DOHH2 (cell line): ENCODE data around the gene EPHB1.

Experiments used
- CTCF ChIP-seq: fragments of 200-600 bp; sonication (generic); IDR thresholded peaks from one replicate; pipeline ENCODE4 v1.5.1; 2014; ENCODE audit warnings: antibody characterized with exemption, mild to moderate bottlenecking, low read depth, low read length; ENCODE audit not compliant: poor library complexity, severe bottlenecking
- EZH2phosphoT487 ChIP-seq: fragments of 200-600 bp; sonication (generic); IDR thresholded peaks from 2 replicates; pipeline ENCODE4 v1.6.1; 2017; ENCODE audit warnings: borderline replicate concordance, mild to moderate bottlenecking, antibody characterized with exemption, low read length, moderate library complexity, mixed read lengths

DNA sequence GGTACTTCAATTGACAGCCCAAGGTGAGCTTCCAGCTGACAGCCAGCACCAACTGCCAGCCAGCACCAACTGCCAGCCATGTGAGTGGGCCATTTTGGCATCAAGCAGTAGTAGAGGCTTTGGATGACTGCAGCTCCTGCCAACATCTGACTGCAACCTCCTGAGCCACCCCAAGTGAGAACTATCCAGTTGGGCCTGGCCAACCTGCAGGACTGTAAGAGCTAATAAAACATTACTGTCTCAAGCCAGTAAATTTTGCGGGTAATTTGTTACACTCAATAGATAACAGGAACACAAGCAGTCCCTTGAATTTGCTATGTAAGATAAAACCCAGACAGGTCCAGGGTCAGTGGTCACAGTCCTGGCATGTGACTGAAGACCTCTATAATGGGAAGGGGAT, 29.7 kb downstream of the EPHB1 start:
- no peak for TF ChIP-seq CTCF
- TF ChIP-seq EZH2phosphoT487, result no peak
